ENCODE measurements around the gene MT1X. TPM values are rescaled to one million over a fixed set of nuclear protein-coding genes. Genes with fewer than 3 reads are reported as not detected.

The MT1X gene
- total RNA-seq, 1 donor from 2014 or later, result 13.3 TPM

DNA sequence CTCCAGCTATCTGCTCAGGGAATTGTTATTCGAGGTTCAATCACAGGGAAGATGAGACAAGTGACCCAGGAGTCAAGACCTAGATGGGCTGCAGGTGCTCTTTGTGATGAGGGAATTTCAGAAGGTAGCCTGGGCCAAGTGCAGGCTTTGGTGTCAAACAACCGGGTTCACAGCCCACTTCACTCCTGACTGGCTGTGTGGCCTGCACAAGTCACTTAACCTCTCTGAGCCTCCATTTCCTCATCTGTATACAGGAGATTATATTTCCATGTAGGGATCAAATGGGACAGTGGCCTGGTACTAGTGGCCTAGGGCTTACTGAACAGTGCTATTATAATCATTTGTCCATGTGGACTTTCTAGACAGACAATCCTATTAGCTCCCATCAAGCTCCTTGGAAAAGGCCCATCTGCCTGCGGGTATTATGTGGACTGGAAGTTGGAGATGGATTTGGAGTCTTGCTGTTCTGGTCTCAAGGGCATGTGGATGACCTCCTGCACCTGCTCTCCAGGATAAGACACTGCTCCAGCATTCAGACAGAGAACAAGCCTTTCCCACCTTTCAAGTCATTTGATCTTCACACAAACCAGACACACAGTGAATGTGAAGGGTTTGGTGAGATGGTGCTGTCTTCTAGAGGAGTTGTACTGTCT lies 3.1 kb upstream of the MT1X start:
- DNase-seq (ENCODE audit: low read depth in 2 of 2), result no peak

DNA sequence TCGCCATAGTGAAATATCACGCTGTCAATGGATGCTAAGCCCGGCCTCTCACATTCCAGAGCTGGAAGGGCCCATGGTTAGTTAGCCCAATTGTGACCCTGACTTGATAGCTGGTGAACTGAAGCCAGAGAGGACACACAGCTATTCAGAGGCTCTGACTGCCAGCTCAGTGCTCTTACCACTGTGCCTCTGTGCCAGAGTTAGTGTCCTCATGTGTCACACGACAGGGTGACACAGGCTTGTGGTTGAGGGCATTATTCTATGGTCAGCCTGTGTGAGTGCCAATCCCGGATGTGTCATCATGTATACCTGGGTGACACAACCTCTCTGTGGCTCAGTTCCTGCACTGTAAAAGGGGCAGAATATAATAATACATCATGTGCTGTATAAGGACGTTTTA lies 2.5 kb upstream of the MT1X start:
- DNase-seq (ENCODE audit: low read depth in 2 of 2), result no peak

DNA sequence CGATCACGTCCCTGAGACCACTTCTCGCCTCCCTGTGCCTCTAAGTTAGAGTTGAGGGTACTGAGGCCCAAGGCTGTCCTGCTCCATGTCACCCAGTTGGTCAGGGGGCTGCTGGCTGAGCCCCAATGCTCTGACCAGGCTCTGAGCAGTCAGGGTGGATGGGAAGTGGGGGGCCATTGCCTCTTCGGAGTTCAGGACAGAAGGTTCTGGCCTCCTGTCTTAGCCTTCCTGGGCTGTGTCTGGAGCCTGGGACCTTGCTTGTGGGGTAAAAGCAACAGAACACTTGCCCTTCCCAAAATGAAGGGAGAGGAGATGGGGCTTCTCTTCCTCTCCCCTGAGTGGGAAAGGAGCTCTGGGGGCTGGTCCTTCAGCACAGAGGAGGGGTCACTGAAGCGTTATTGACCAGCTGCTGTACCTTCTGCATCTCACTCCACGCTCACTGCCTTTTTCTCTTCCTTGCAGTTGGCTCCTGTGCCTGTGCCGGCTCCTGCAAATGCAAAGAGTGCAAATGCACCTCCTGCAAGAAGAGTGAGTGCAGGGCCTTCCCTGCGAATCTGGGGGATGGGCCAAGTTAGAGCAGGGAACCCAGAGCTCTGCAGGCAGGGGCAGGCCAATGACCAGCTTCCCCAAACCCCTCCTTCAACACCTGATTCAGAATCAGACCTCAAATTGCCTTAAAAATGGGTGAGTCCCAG lies 580 bp downstream of the MT1X start:
- DNase-seq (ENCODE audit: low read depth in 2 of 2), result no peak

DNA sequence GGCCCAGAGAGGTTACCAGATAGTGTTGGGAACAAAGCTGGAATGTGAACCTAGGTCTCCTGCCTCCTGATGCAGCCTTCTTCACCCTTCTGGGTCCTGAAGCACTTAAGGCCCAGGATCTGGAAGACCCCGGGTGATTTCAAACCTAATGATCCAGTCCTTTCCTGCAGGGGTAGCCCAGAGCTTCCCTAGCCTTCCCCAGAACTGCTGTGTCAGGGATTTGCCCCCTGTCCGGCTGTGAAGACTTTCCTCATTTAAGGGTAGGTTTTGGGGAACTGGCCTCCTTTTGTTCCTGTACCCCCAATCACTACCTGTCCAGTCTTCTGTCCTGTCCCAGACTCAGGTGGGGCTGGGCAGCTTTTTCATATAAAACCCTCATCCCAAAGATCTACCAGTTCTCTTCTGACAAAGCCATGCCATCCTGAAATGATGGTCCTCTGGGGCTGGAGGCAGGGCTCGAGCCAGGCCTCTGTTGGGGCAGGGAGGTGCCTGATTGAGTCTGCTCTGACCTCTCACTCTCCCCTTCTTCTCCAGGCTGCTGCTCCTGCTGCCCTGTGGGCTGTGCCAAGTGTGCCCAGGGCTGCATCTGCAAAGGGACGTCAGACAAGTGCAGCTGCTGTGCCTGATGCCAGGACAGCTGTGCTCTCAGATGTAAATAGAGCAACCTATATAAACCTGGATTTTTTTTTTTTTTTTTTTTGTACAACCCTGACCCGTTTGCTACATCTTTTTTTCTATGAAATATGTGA lies 1.3 kb downstream of the MT1X start:
- DNase-seq (ENCODE audit: low read depth in 2 of 2), result no peak

DNA sequence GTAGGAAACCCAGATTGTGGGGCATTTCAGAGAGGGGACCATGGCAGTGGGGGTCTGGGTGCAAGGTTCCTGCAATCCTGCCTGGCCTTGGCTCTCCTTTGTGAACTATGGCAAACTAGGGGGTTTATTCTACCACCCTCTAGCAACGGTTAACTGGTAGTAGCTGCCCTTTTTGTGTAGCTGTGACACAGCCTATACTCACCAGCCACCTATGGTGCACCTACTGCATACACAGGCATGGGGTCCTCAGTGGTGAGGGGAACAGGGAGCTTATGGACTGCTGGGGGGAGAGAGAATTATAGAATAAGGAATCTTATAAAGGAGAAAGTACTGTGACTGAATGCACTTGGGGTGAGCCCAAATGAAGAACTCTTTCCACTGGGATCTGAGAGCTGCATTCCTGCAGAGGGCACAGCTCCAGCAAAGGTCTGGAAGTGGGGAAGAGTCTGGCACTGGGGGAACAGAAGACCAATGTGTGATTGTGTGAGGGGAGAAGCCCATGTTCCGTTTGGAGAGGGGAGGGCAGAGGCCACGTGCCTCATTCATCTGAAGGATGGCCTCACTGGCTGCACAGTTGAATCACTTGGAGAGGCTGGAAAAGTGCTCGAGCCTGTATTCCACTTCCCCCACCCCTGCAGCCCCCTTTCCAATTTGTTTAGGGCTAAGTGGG lies 2.1 kb downstream of the MT1X start:
- DNase-seq (ENCODE audit: low read depth in 2 of 2), result no peak

DNA sequence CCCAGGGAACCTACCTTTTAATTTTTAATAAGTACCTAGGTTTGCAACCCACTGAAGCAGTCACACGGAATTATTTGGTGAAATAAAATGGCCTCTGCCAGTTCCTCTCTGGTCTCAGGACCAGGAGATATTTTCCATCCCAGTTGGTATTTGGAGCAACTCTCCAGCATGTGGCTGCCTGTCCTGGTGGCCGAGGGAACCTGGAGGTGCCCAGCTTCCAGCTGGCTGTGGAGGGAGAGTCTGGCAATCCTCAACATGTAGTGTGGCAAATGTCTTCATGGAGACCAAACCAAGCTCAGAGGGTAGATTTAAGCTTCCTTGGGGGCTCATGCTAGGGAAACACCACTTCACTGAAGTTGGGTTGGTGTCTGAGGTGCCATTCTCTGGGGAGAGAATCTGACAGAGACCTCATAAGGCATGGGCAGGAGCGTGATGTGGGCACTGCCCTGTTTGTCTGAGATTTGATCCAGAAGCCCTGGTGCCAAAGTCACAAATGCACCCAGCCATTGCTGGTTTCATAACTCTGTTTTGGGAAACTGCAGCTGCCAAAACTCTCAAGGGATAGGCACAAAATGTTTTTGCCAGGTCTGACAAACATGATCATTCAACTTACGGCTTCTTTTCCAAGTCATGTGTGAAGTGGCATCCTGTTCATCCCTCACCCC lies 2.8 kb downstream of the MT1X start:
- no peak for DNase-seq (ENCODE audit: low read depth in 2 of 2)

DNA sequence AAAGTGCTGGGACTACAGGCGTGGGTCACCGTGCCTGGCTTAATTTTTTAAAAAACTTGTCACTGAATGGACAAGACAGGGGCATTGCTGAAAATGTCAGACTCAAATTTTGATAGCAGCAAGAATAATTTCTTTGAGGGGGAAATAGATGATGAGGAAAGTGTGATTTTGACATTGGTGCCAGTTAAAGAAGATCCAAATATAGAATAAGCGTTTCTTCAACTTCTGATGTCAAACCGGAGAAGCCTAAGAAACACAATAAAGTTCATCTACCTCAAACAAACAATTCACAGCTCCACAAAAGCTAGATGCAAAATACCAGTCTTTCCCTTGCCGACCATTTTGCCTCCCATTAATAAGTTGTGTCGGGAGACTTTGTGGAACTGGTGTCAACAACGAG lies 4.5 kb downstream of the MT1X start:
- no peak for DNase-seq (ENCODE audit: low read depth in 2 of 2)

DNA sequence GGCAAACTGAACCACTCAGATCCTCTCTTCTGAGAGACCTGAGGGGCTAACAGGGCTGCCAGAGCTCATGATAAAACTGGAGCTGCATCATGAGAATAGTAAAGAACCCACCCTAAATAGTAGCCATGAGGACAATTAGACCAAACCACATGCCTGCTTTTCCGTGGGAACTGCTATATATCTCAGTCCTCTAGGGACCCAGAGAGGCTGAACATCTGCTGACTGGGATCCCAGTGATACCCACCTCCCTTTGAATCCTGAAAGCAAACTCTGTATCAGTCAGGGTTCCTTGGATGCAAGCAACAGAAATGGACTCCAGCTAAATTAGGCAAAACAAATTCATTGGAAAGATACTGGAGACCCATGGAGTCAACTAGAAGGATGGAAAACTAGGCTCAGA lies 6.5 kb downstream of the MT1X start:
- no peak for DNase-seq (ENCODE audit: low read depth in 2 of 2)

DNA sequence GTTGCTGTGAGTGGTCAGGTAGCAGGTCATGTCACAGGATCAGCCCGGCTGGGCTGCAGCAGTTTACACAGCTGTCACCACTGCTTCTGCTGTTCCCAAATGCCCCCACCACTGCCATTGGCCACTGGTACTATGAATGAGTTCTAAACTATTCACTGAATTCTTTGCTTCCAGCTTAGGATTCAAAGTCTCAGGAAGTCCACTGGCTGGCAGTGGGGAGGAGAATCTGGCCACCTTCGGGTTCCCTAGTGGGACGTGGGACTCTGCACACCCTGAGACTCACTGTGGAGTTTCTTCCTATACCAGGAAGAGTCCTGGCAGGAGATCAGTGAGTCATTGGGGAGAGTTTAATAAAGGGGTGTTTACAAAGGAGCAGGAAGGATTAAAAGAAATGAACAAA lies 6.9 kb downstream of the MT1X start:
- peak in 1 of 2 donors; percentile 18 for DNase-seq (ENCODE audit: low read depth in 2 of 2)

DNA sequence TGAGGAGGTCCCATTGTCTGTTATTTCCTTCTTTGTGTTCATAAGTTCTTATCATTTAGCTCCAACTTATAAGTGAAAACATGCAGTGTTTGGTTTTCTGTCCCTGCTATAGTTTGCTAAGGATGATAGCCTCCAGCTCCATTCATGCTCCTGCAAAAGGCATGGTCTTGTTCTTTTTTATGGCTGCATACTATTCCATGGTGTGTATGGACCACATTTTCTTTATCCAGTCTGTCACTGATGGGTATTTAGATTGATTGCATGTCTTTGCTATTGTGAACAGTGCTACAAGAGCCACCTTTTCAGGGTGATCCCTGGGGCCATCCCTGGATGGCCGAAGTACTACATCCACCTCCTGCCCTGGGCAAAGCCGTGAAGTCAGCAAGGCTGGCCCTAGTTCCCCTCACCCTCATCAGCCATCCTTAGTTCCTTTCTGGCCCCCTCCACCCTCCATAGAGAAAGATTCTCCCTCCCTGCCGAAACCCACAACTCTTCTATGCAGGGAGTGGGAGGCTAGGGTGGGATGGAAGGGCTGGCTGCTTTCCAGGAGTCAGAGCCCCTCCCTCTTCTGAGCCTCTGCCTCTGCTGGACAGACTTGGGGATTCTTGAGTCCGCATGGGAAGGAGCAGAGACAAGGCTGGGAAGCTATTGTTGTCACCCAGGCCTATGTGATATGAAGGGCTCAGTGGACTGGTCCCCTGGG lies 8.3 kb downstream of the MT1X start:
- no peak for DNase-seq (ENCODE audit: low read depth in 2 of 2)

DNA sequence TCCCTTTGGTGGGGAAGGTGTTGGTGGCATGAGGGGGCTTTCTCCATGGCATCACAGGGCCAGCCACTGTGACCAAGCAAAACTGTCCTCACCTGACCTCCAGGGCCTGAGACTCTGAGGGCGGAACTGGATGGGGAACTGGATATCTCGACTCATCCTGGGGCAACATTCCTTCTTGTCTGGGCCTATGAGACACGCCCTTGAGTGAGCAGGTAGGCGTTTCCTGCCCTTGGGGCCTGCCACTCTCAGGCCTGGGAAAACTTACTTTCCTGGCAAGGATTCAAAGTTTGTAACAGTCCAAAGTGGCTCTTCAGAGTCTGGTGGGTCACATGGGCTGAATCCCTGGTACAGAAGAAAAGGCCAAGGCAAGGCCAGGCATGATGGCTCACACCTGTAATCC lies 9.6 kb downstream of the MT1X start:
- DNase-seq (ENCODE audit: low read depth in 2 of 2), result no peak

DNA sequence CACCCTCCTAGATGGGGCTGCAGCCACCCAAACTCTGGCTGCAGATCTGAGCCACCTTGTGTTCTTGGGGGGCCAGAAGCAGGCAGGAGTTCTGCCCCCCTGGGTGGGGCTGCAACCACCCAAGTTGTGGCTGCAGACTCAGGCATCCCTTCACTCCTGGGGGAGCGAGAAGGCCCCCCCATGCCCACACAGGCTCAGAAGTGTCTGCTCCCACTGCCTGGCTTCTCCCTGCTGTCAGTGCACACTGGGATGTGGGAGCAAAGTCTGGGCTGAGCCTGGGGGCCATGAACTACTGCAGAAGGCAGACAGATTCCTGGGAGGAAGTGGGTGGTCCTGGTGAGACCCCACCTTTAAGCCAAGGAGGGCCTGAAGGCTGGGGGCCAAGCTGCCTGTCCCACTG lies 13.0 kb downstream of the MT1X start:
- no peak for DNase-seq (ENCODE audit: low read depth in 2 of 2)

DNA sequence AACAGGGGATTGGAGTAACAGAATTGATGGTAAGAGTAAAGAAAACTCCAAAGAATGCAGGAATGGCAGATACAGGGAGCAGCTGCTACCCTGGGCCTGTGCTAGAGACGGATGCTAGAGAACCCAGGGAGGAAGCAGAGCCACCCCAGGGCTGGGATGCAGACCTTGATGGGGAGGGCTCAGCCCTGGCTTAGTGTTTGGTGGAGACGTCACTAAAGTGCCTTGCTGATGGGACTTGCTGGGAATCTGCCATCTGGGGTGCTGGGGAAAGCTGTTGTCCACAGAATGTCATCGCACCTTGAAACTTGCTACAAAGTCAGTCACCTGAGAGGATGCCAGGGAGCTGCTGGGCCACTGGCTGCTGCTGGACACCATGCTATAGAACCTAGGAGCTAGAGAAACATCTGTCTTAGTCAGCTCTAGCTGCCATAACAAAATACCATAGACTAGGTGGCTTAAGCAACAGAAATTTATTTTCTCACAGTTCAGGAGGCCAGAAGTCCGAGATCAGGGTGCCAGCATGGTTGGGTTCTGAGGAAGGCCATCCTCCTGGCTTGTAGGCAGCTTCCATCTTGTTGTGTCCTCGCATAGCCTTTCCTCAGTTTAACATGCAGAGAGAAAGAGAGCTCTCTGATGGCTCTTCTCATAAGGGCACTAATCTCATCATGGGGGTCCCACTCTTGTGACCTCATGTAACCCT lies 15.3 kb downstream of the MT1X start:
- DNase-seq (ENCODE audit: low read depth in 2 of 2), result no peak

DNA sequence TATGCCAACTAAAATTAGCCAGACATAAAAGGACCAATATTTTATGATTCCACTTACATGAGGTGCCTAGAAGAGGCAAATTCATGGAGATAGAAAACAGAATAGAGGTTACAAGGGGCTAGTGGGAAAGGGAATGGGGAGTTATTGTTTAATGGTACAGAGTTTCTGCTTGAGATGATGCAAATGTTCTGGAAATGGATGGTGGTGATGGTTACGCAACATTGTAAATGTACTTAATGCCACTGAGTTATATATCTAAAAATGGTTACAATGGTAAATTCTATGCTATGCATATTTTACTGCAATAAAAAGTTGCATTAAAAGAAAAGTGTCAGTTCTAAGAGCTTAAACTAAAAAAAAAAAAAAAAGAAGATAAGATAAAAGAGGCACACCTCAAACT lies 17.9 kb downstream of the MT1X start:
- no peak for DNase-seq (ENCODE audit: low read depth in 2 of 2)

DNA sequence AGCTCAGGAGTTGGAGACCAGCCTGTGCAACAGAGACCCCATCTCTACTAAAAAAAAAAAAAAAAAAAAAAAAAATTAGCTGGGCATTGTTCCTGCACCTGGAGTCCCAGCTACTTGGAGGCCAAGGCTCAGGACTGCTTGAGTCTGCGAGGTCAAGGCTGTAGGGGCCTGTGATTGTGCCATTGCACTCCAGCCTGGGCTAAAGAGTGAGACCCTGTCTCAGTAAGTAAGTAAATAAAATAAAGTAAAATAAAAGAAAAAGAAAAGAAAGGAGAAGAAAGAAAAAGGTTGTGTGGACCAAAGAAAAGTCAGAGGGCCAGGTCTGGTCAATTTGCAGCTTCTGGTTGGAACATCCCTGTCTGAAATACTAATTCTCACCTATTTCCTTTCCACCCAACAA lies 18.4 kb downstream of the MT1X start:
- no peak for DNase-seq (ENCODE audit: low read depth in 2 of 2)

DNA sequence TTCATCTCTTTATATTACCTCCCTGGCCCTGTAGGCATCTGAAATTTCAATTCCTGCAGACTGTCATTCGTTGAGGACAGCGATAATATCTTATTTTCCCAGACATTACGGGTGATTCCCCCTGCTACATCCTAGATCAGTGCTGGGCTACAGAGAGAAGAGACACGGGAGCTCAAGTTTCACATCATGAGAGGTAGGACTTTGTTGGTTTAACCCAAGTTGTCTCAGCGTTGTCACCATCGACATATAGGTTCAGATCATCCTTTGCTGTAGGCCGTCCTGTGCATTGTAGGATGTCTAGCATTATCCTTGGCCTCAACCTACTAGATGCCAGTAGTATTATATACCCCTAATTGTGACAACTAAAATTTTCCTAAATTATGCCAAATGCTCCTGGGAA lies 19.3 kb downstream of the MT1X start:
- DNase-seq (ENCODE audit: low read depth in 2 of 2), result no peak

DNA sequence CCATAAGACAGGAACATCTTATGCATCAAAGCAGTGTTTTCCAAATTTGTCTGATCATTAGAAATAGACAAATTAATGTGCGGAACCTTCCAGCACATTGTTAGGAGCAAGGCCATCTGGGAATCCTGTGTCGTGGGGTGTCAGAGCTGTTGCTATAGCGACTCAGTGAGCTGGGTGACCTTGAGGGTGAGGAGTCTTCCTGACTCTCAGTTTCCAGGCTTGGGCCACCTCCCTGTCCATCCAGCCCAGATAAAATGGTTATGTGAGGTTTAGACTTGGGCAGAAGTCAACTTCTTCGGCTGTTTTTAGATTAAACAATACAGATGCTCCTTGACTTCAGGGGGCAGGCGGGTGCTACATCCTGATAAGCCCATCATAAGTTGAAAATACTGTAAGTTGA lies 20.6 kb downstream of the MT1X start:
- DNase-seq (ENCODE audit: low read depth in 2 of 2), result no peak

DNA sequence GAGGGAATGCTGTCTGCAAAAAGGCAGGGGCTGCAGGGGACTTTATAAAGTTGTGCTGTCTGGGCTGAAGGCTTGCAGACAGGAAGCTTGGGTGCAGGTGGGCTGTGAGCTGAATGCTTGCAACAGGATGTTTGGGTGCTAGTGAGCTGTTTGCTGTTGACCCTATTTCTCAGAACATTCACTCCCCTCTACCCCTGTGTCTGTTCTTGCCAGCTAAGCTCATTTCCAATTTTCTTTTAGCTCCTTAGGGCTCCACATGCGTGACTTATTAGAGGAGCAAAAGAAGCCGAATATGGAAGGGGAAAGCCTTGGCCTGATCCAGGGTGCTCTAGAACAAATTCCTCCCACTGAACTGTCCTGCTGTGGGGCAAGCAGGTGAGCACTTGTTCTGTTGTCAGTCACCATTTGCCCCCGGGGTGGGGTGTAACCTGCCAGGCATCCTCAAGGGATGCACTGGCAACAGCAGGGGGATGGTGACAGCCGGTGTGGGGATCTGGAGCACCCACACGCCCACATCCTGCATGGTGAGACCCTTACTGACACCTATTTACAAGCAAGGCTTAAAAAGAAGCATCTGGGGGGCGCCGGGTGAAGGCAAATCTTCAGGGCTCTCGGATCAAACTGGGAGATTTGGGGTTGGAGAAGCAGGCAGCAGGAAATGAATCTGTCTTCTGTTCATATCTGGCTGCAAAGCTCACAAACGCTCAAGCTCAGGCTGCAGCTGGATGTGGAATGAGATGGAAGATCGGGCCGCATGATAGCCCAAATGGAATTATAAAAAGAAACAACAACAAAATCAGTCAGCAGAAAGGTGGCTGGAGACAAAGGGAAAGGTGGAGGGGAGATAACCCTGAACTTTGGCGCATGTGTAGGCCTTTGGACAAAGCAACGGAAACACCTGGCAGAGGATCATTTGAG lies 26.5 kb downstream of the MT1X start:
- DNase-seq (ENCODE audit: low read depth in 2 of 2), result peak in 1 of 2 donors; percentile 60

DNA sequence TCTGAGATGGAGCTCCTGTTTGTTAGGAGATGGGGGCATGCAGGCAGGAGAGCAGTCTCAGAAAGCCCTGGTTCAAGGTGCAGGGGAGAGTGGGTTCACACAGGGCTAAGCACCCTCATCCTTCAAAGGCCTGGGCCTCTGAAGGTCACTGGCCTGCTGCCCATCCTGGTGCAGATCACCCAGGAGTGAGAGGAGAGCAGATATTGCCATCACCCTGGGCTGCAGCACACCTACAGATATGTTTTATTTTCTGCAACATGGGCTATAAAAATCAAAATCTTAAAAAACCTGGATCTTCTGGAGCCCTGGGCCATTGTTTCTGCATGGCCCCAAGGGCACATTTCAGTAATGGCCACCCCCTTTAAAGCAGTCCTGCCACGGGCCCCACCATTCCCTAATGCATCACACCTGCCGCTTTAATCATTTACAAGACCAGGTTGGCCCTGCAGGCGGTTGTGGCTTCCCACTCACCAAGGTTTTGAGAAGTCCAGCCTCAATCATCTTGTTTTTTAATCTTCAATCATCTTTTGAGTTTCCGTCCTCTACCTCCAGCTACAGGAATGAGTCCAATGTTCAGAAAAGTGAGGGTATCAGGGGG lies 27.3 kb downstream of the MT1X start:
- no peak for DNase-seq (ENCODE audit: low read depth in 2 of 2)
